ENCODE results near the gene GRAMD1A.
"Not testable (repeated sequence)": the region's sequence is repeated elsewhere in the genome, so short reads cannot be mapped to it uniquely, and the experiment has no call there.

GRAMD1A gene

GRCh38 chr19:35048911-35049411 is 48.8 kb downstream of the GRAMD1A start:
- Histone ChIP-seq H4K20me1 (ENCODE audit: insufficient read depth, low read length, poor library complexity, severe bottlenecking) (no peaks in the 10 kb centered on the region), H3K4me3 (ENCODE audit: low read length, poor library complexity, severe bottlenecking) (no peak overlapping the region), H3F3A (ENCODE audit: low read depth) (no peaks in the 10 kb centered on the region), H3K36me3 (ENCODE audit: insufficient read depth, low read length) (no peaks in the 10 kb centered on the region), H3K9me3 (ENCODE audit: insufficient read depth, low read depth, low read length) (no peaks in the 10 kb centered on the region), H3K27me3 (ENCODE audit: insufficient read depth, low read length, poor library complexity, severe bottlenecking) (no peaks in the 10 kb centered on the region), H2AFZ (ENCODE audit: low read length) (no peak overlapping the region), H3K9me2 (replicated peaks; ENCODE audit: low read depth, low read length) (no peaks in the 10 kb centered on the region), H3K4me1 (ENCODE audit: insufficient read depth, low read length, poor library complexity, severe bottlenecking) (peaks cover 9% of the 10 kb centered on the region), H3K79me2 (ENCODE audit: insufficient read depth, low read length) (no peaks in the 10 kb centered on the region), H3K9ac (ENCODE audit: low read depth, low read length, poor library complexity, severe bottlenecking) (no peak overlapping the region), H3K4me2 (ENCODE audit: low read depth, low read length, poor library complexity, severe bottlenecking) (no peak overlapping the region)
- no peak for TF ChIP-seq EZH2phosphoT487 (IDR thresholded peaks at IDR 0.05; ENCODE audit: borderline replicate concordance)
- TF ChIP-seq, protein P1, sequence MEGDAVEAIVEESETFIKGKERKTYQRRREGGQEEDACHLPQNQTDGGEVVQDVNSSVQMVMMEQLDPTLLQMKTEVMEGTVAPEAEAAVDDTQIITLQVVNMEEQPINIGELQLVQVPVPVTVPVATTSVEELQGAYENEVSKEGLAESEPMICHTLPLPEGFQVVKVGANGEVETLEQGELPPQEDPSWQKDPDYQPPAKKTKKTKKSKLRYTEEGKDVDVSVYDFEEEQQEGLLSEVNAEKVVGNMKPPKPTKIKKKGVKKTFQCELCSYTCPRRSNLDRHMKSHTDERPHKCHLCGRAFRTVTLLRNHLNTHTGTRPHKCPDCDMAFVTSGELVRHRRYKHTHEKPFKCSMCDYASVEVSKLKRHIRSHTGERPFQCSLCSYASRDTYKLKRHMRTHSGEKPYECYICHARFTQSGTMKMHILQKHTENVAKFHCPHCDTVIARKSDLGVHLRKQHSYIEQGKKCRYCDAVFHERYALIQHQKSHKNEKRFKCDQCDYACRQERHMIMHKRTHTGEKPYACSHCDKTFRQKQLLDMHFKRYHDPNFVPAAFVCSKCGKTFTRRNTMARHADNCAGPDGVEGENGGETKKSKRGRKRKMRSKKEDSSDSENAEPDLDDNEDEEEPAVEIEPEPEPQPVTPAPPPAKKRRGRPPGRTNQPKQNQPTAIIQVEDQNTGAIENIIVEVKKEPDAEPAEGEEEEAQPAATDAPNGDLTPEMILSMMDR (conservative IDR thresholded peaks at IDR 0.05; ENCODE audit: low read length): no peak

GRCh38 chr19:35049456-35049855 is 49.3 kb downstream of the GRAMD1A start:
- H3K4me3 ChIP-seq (ENCODE audit: low read length, poor library complexity, severe bottlenecking): no peak overlapping the region
- no peaks in the 10 kb centered on the region for H3K27me3 ChIP-seq (ENCODE audit: insufficient read depth, low read length, poor library complexity, severe bottlenecking)
- no peaks in the 10 kb centered on the region for H3K9me3 ChIP-seq (ENCODE audit: insufficient read depth, low read depth, low read length)
- H3K79me2 ChIP-seq (ENCODE audit: insufficient read depth, low read length): no peaks in the 10 kb centered on the region
- no peak overlapping the region for H3K9ac ChIP-seq (ENCODE audit: low read depth, low read length, poor library complexity, severe bottlenecking)
- no peaks in the 10 kb centered on the region for H3K36me3 ChIP-seq (ENCODE audit: insufficient read depth, low read length)
- H2AFZ ChIP-seq (ENCODE audit: low read length): no peak overlapping the region
- H3K9me2 ChIP-seq (replicated peaks; ENCODE audit: low read depth, low read length): no peaks in the 10 kb centered on the region
- H3F3A ChIP-seq (ENCODE audit: low read depth): no peaks in the 10 kb centered on the region
- no peak overlapping the region for H3K4me2 ChIP-seq (ENCODE audit: low read depth, low read length, poor library complexity, severe bottlenecking)
- TF ChIP-seq EZH2phosphoT487 (IDR thresholded peaks at IDR 0.05; ENCODE audit: borderline replicate concordance): no peak
- TF ChIP-seq, protein P1 (conservative IDR thresholded peaks at IDR 0.05; ENCODE audit: low read length): no peak
- no peaks in the 10 kb centered on the region for H4K20me1 ChIP-seq (ENCODE audit: insufficient read depth, low read length, poor library complexity, severe bottlenecking)
- H3K4me1 ChIP-seq (ENCODE audit: insufficient read depth, low read length, poor library complexity, severe bottlenecking): peaks cover 9% of the 10 kb centered on the region

GRCh38 chr19:35050662-35051061 is 50.5 kb downstream of the GRAMD1A start:
- H4K20me1 ChIP-seq (ENCODE audit: insufficient read depth, low read length, poor library complexity, severe bottlenecking): not testable (repeated sequence)

GRCh38 chr19:35051268-35051667 is 51.1 kb downstream of the GRAMD1A start:
- H4K20me1 ChIP-seq (ENCODE audit: insufficient read depth, low read length, poor library complexity, severe bottlenecking); H3K9me2 ChIP-seq (replicated peaks; ENCODE audit: low read depth, low read length); H3K27me3 ChIP-seq (ENCODE audit: insufficient read depth, low read length, poor library complexity, severe bottlenecking); H3K4me1 ChIP-seq (ENCODE audit: insufficient read depth, low read length, poor library complexity, severe bottlenecking); H2AFZ ChIP-seq (ENCODE audit: low read length); H3K79me2 ChIP-seq (ENCODE audit: insufficient read depth, low read length); H3K9ac ChIP-seq (ENCODE audit: low read depth, low read length, poor library complexity, severe bottlenecking); H3K9me3 ChIP-seq (ENCODE audit: insufficient read depth, low read depth, low read length); H3K4me3 ChIP-seq (ENCODE audit: low read length, poor library complexity, severe bottlenecking); H3F3A ChIP-seq (ENCODE audit: low read depth); H3K36me3 ChIP-seq (ENCODE audit: insufficient read depth, low read length); H3K4me2 ChIP-seq (ENCODE audit: low read depth, low read length, poor library complexity, severe bottlenecking): not testable (repeated sequence)

More at GRCh38 chr19:35050662-35051061, 50.5 kb downstream of the GRAMD1A start:
- not testable (repeated sequence) for H3K9me3 ChIP-seq (ENCODE audit: insufficient read depth, low read depth, low read length); H3K27me3 ChIP-seq (ENCODE audit: insufficient read depth, low read length, poor library complexity, severe bottlenecking); H3K4me1 ChIP-seq (ENCODE audit: insufficient read depth, low read length, poor library complexity, severe bottlenecking); H2AFZ ChIP-seq (ENCODE audit: low read length); H3K9ac ChIP-seq (ENCODE audit: low read depth, low read length, poor library complexity, severe bottlenecking); H3K36me3 ChIP-seq (ENCODE audit: insufficient read depth, low read length); H3F3A ChIP-seq (ENCODE audit: low read depth); H3K79me2 ChIP-seq (ENCODE audit: insufficient read depth, low read length); H3K4me2 ChIP-seq (ENCODE audit: low read depth, low read length, poor library complexity, severe bottlenecking); H3K4me3 ChIP-seq (ENCODE audit: low read length, poor library complexity, severe bottlenecking); H3K9me2 ChIP-seq (replicated peaks; ENCODE audit: low read depth, low read length)
